ENCODE measurements around the gene PLA2G1B. TPM values are rescaled to one million over a fixed set of nuclear protein-coding genes. Genes with fewer than 3 reads are reported as not detected.

PLA2G1B gene
- total and polyA plus RNA-seq, 2 of the 13 experiments (the other 11 are each of a cell fraction or from before 2014, with no cell fraction given): 0.33 to 1.4 TPM

- TF ChIP-seq ZNF362 (CRISPR knock-in tag; IDR thresholded peaks at IDR 0.05; ENCODE audit: borderline replicate concordance) (peak; percentile 46; the same call in 1 of the 2 replicates), DMAP1 (CRISPR knock-in tag; IDR thresholded peaks at IDR 0.05) (0 out of 2 replicates have a peak, but pooled peaks have one; percentile 48), ASH2L (IDR thresholded peaks at IDR 0.05; ENCODE audit: insufficient read length, low read depth, low read length) (peak; percentile 70), ZNF318 (CRISPR knock-in tag; IDR thresholded peaks at IDR 0.05) (0 out of 2 replicates have a peak, but pooled peaks have one; percentile 54), ZNF614 (CRISPR knock-in tag; IDR thresholded peaks at IDR 0.05; ENCODE audit: borderline replicate concordance) (no peak), ZSCAN9 (CRISPR knock-in tag; IDR thresholded peaks at IDR 0.05; ENCODE audit: borderline replicate concordance) (0 out of 2 replicates have a peak, but pooled peaks have one; percentile 68), SUZ12 (IDR thresholded peaks at IDR 0.05; ENCODE audit: low read depth, low read length) (peak; percentile 75), STAT6 (CRISPR knock-in tag; IDR thresholded peaks at IDR 0.05; ENCODE audit: borderline replicate concordance) (0 out of 2 replicates have a peak, but pooled peaks have one; percentile 10), ZNF468 (CRISPR knock-in tag; IDR thresholded peaks at IDR 0.05) (no peak), ZNF589 (CRISPR knock-in tag; conservative IDR thresholded peaks at IDR 0.05) (no peak), RORA (CRISPR knock-in tag; IDR thresholded peaks at IDR 0.05) (0 out of 2 replicates have a peak, but pooled peaks have one; percentile 72), MYPOP (CRISPR knock-in tag; IDR thresholded peaks at IDR 0.05) (0 out of 2 replicates have a peak, but pooled peaks have one; percentile 48), ZNF562 (CRISPR knock-in tag; IDR thresholded peaks at IDR 0.05; ENCODE audit: borderline replicate concordance) (no peak), ZKSCAN8 (CRISPR knock-in tag; IDR thresholded peaks at IDR 0.05; ENCODE audit: borderline replicate concordance) (0 out of 2 replicates have a peak, but pooled peaks have one; percentile 25)
These were observed 25.4 kb downstream of the PLA2G1B start, which contains the start of gene SIRT4 (continued) for GRCh38 chr12:120301962-120302815.
